ENCODE measurements around the gene NCOA6.

DNA sequence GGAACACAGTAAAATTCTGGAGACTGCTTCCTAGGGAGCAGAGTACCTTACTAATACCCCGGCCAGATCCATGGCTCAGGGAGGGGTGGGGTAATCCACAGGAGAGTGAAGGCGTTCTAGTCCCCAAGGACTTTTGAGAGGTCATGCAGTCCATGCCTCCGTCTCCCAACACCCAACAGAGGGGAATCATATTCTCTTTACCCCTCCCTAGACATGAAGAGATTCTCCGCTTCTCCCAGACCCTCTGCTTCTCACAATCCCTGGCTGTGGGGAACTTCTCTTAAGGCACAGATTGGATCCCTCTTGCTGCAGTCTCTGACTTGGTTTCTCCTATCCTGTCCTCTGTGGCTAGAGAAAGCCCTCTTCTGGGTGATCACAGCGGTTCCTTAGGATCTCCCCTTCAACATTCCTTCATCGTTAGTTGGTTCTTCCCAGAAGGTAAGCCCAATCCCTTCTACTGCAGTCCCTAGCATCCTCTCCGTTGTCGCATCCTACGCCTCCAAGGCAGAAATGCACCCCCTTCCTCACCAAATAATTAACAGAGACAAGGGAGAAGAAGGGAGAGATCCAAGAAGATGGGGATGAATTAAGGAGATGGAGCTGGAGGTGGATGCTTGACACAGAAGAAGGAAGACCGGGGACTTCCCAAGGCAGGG lies 46.6 kb upstream of the NCOA6 start:
- TF ChIP-seq, protein P1, sequence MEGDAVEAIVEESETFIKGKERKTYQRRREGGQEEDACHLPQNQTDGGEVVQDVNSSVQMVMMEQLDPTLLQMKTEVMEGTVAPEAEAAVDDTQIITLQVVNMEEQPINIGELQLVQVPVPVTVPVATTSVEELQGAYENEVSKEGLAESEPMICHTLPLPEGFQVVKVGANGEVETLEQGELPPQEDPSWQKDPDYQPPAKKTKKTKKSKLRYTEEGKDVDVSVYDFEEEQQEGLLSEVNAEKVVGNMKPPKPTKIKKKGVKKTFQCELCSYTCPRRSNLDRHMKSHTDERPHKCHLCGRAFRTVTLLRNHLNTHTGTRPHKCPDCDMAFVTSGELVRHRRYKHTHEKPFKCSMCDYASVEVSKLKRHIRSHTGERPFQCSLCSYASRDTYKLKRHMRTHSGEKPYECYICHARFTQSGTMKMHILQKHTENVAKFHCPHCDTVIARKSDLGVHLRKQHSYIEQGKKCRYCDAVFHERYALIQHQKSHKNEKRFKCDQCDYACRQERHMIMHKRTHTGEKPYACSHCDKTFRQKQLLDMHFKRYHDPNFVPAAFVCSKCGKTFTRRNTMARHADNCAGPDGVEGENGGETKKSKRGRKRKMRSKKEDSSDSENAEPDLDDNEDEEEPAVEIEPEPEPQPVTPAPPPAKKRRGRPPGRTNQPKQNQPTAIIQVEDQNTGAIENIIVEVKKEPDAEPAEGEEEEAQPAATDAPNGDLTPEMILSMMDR (conservative IDR thresholded peaks at IDR 0.05): no peak
- no peak for TF ChIP-seq EZH2 (IDR thresholded peaks at IDR 0.05; ENCODE audit: low read depth)

All from PC-9 (cell line).